ENCODE measurements around the gene ANTXRL.

DNA sequence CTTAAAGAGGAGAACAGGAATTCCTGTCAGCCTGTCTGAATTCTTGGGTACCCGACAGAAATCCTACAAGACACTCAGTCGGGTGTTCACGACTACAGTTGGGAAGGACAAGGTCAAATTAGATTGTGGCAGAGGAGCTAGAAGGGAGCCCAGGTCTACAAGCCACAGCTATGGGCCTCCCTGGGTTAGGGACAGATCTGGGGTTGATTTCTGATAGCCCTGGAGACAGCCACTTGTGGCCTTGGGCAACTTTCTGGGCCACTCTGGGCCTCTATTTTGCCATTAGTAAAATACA lies 39.7 kb upstream of the ANTXRL start:
- TF ChIP-seq, protein P1, sequence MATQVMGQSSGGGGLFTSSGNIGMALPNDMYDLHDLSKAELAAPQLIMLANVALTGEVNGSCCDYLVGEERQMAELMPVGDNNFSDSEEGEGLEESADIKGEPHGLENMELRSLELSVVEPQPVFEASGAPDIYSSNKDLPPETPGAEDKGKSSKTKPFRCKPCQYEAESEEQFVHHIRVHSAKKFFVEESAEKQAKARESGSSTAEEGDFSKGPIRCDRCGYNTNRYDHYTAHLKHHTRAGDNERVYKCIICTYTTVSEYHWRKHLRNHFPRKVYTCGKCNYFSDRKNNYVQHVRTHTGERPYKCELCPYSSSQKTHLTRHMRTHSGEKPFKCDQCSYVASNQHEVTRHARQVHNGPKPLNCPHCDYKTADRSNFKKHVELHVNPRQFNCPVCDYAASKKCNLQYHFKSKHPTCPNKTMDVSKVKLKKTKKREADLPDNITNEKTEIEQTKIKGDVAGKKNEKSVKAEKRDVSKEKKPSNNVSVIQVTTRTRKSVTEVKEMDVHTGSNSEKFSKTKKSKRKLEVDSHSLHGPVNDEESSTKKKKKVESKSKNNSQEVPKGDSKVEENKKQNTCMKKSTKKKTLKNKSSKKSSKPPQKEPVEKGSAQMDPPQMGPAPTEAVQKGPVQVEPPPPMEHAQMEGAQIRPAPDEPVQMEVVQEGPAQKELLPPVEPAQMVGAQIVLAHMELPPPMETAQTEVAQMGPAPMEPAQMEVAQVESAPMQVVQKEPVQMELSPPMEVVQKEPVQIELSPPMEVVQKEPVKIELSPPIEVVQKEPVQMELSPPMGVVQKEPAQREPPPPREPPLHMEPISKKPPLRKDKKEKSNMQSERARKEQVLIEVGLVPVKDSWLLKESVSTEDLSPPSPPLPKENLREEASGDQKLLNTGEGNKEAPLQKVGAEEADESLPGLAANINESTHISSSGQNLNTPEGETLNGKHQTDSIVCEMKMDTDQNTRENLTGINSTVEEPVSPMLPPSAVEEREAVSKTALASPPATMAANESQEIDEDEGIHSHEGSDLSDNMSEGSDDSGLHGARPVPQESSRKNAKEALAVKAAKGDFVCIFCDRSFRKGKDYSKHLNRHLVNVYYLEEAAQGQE (IDR thresholded peaks at IDR 0.05; ENCODE audit: insufficient read depth in 1 of 2, low read depth in 2 of 2, low read length in 1 of 2): no peak
- TF ChIP-seq, protein P2, sequence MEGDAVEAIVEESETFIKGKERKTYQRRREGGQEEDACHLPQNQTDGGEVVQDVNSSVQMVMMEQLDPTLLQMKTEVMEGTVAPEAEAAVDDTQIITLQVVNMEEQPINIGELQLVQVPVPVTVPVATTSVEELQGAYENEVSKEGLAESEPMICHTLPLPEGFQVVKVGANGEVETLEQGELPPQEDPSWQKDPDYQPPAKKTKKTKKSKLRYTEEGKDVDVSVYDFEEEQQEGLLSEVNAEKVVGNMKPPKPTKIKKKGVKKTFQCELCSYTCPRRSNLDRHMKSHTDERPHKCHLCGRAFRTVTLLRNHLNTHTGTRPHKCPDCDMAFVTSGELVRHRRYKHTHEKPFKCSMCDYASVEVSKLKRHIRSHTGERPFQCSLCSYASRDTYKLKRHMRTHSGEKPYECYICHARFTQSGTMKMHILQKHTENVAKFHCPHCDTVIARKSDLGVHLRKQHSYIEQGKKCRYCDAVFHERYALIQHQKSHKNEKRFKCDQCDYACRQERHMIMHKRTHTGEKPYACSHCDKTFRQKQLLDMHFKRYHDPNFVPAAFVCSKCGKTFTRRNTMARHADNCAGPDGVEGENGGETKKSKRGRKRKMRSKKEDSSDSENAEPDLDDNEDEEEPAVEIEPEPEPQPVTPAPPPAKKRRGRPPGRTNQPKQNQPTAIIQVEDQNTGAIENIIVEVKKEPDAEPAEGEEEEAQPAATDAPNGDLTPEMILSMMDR (IDR thresholded peaks at IDR 0.05): no peak
- no peak for TF ChIP-seq POLR2AphosphoS5 (IDR thresholded peaks at IDR 0.05; ENCODE audit: low read depth, low read length)
- TF ChIP-seq SIN3A (IDR thresholded peaks at IDR 0.05; ENCODE audit: borderline replicate concordance, insufficient read depth, low read depth, low read length): no peak
- TF ChIP-seq TCF7L2 (IDR thresholded peaks at IDR 0.05; ENCODE audit: low read depth, low read length): no peak
